Measurements from ENCODE around the gene NKAP.
"Not testable (repeated sequence)": the region's sequence is repeated elsewhere in the genome, so short reads cannot be mapped to it uniquely, and the experiment has no call there.

NKAP gene

GRCh38 chrX:119984652-119985051, 41.1 kb upstream of the NKAP start:
- Histone ChIP-seq H3K27me3 (peaks cover 2% of the 10 kb centered on the region), H3K36me3 (no peaks in the 10 kb centered on the region), H3K9me3 (no peaks in the 10 kb centered on the region), H3K4me1 (no peaks in the 10 kb centered on the region), H3K4me3 (ENCODE audit: low read depth, low read length) (no peak overlapping the region)
- no peak for TF ChIP-seq CTCF (IDR thresholded peaks at IDR 0.05; ENCODE audit: low read depth, low read length)
- DNase-seq, result no peak

- Histone ChIP-seq H3K36me3 (no peaks in the 10 kb centered on the region), H3K4me1 (no peaks in the 10 kb centered on the region), H3K4me3 (ENCODE audit: low read depth, low read length) (no peak overlapping the region), H3K9me3 (no peaks in the 10 kb centered on the region), H3K27me3 (no peaks in the 10 kb centered on the region)
- no peak for DNase-seq
- no peak for TF ChIP-seq CTCF (IDR thresholded peaks at IDR 0.05; ENCODE audit: low read depth, low read length)
Observed at GRCh38 chrX:119983494-119983893, 39.9 kb upstream of the NKAP start.

GRCh38 chrX:119982145-119982544, 38.6 kb upstream of the NKAP start:
- Histone ChIP-seq H3K4me3 (ENCODE audit: low read depth, low read length) (no peak overlapping the region), H3K9me3 (no peaks in the 10 kb centered on the region), H3K27me3 (no peaks in the 10 kb centered on the region), H3K4me1 (no peaks in the 10 kb centered on the region), H3K36me3 (no peaks in the 10 kb centered on the region)
- TF ChIP-seq CTCF (IDR thresholded peaks at IDR 0.05; ENCODE audit: low read depth, low read length), result no peak
- no peak for DNase-seq

- Histone ChIP-seq H3K9me3 (no peaks in the 10 kb centered on the region), H3K27me3 (no peaks in the 10 kb centered on the region), H3K4me1 (no peaks in the 10 kb centered on the region), H3K4me3 (ENCODE audit: low read depth, low read length) (no peak overlapping the region), H3K36me3 (no peaks in the 10 kb centered on the region)
- TF ChIP-seq CTCF (IDR thresholded peaks at IDR 0.05; ENCODE audit: low read depth, low read length), result peak; percentile 69
- peak; percentile 21 for DNase-seq
Observed at GRCh38 chrX:119981286-119982070, 37.9 kb upstream of the NKAP start.

DNA sequence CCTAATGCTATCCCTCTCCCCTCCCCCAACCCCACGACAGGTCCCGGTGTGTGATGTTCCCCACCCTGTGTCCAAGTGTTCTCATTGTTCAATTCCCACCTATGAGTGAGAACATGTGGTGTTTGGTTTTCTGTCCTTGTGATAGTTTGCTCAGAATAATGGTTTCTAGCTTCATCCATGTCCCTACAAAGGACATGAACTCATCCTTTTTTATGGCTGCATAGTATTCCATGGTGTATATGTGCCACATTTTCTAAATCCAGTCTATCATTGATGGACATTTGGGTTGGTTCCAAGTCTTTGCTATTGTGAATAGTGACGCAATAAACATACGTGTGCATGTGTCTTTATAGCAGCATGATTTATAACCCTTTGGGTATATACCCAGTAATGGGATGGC, 33.6 kb upstream of the NKAP start:
- DNase-seq; H3K9me3 ChIP-seq; H3K27me3 ChIP-seq; H3K4me3 ChIP-seq (ENCODE audit: low read depth, low read length); H3K4me1 ChIP-seq; H3K36me3 ChIP-seq: not testable (repeated sequence)

- Histone ChIP-seq H3K4me1 (no peaks in the 10 kb centered on the region), H3K36me3 (no peaks in the 10 kb centered on the region), H3K4me3 (ENCODE audit: low read depth, low read length) (no peak overlapping the region), H3K9me3 (no peaks in the 10 kb centered on the region), H3K27me3 (no peaks in the 10 kb centered on the region)
- no peak for DNase-seq
- no peak for TF ChIP-seq CTCF (IDR thresholded peaks at IDR 0.05; ENCODE audit: low read depth, low read length)
Observed at GRCh38 chrX:119971184-119971583, 27.6 kb upstream of the NKAP start.

Measured in BE2C (cell line).